ENCODE data around the gene STUM. TPM values are rescaled to one million over a fixed set of nuclear protein-coding genes. Genes with fewer than 3 reads are reported as not detected.

Gene STUM
- polyA plus RNA-seq, 1 donor (not counting 4 experiments of a cell fraction or from before 2014, with no cell fraction given), result 0.01 TPM

- H3K4me3 ChIP-seq (ENCODE audit: control insufficient read depth in 2 of 3, extremely low read depth in 1 of 3, insufficient read depth in 2 of 3, low read depth in 1 of 3, low read length in 3 of 3), result no peak overlapping the region
- H3K27ac ChIP-seq (ENCODE audit: control insufficient read depth, insufficient read depth, low read length), result no peak overlapping the region
- FAIRE-seq (no peak), DNase-seq (ENCODE audit: low read depth, low spot score) (no peak)
- no peaks in the 10 kb centered on the region for H3K4me1 ChIP-seq (ENCODE audit: control insufficient read depth, extremely low read depth, insufficient read depth, low read length)
- no peaks in the 10 kb centered on the region for H4K20me1 ChIP-seq (ENCODE audit: control insufficient read depth, extremely low read depth, insufficient read depth, low read length)
- H3K36me3 ChIP-seq (ENCODE audit: control insufficient read depth in 2 of 2, extremely low read depth in 1 of 2, insufficient read depth in 2 of 2, low read length in 2 of 2), result no peaks in the 10 kb centered on the region
- no peak overlapping the region for H3K4me2 ChIP-seq (ENCODE audit: control insufficient read depth, extremely low read depth, insufficient read depth, low read depth, low read length)
- TF ChIP-seq CTCF (optimal IDR thresholded peaks at IDR 0.05 in 1 of 3, IDR thresholded peaks at IDR 0.05 in 1 of 3, conservative IDR thresholded peaks at IDR 0.05 in 1 of 3; ENCODE audit: extremely low read depth in 1 of 3, insufficient read depth in 2 of 3, low read length in 3 of 3) (no peak), EZH2 (IDR thresholded peaks at IDR 0.05; ENCODE audit: low read length) (no peak)
- H3K79me2 ChIP-seq (ENCODE audit: control insufficient read depth, insufficient read depth, low read length), result no peaks in the 10 kb centered on the region
- peaks cover 19% of the 10 kb centered on the region for H3K27me3 ChIP-seq (ENCODE audit: control insufficient read depth, extremely low read depth, insufficient read depth, low read length)
- H3K9me3 ChIP-seq (ENCODE audit: control insufficient read depth, low read depth, low read length), result no peaks in the 10 kb centered on the region
- H3K9me1 ChIP-seq (ENCODE audit: control insufficient read depth, extremely low read depth, insufficient read depth, low read length), result no peaks in the 10 kb centered on the region
- H2AFZ ChIP-seq (ENCODE audit: control insufficient read depth, low read length), result no peak overlapping the region
- no peak overlapping the region for H3K9ac ChIP-seq (ENCODE audit: control insufficient read depth, extremely low read depth, insufficient read depth, low read length)
- dilution Hi-C loops (cut with MboI; ENCODE audit: extremely low pct_ligation_motif_present, low sequenced_read_pairs), result no loop called here
These were observed 27.8 kb upstream of the STUM start for GRCh38 chr1:226520640-226521355.

- no peaks in the 10 kb centered on the region for H3K9me1 ChIP-seq (ENCODE audit: control insufficient read depth, extremely low read depth, insufficient read depth, low read length)
- H3K4me1 ChIP-seq (ENCODE audit: control insufficient read depth, extremely low read depth, insufficient read depth, low read length), result no peaks in the 10 kb centered on the region
- dilution Hi-C loops (cut with MboI; ENCODE audit: extremely low pct_ligation_motif_present, low sequenced_read_pairs), result no loop called here
- DNase-seq (ENCODE audit: low read depth, low spot score) (no peak), FAIRE-seq (no peak)
- H3K9ac ChIP-seq (ENCODE audit: control insufficient read depth, extremely low read depth, insufficient read depth, low read length), result no peak overlapping the region
- no peaks in the 10 kb centered on the region for H3K79me2 ChIP-seq (ENCODE audit: control insufficient read depth, insufficient read depth, low read length)
- no peaks in the 10 kb centered on the region for H3K9me3 ChIP-seq (ENCODE audit: control insufficient read depth, low read depth, low read length)
- no peak for TF ChIP-seq EZH2 (IDR thresholded peaks at IDR 0.05; ENCODE audit: low read length)
- TF ChIP-seq CTCF (optimal IDR thresholded peaks at IDR 0.05 in 1 of 3, IDR thresholded peaks at IDR 0.05 in 1 of 3, conservative IDR thresholded peaks at IDR 0.05 in 1 of 3; ENCODE audit: extremely low read depth in 1 of 3, insufficient read depth in 2 of 3, low read length in 3 of 3), result no peak
- H3K4me3 ChIP-seq (ENCODE audit: control insufficient read depth in 2 of 3, extremely low read depth in 1 of 3, insufficient read depth in 2 of 3, low read depth in 1 of 3, low read length in 3 of 3), result no peak overlapping the region
- no peak overlapping the region for H2AFZ ChIP-seq (ENCODE audit: control insufficient read depth, low read length)
- H3K27ac ChIP-seq (ENCODE audit: control insufficient read depth, insufficient read depth, low read length), result no peak overlapping the region
- H3K4me2 ChIP-seq (ENCODE audit: control insufficient read depth, extremely low read depth, insufficient read depth, low read depth, low read length), result no peak overlapping the region
- no peaks in the 10 kb centered on the region for H3K36me3 ChIP-seq (ENCODE audit: control insufficient read depth in 2 of 2, extremely low read depth in 1 of 2, insufficient read depth in 2 of 2, low read length in 2 of 2)
- H3K27me3 ChIP-seq (ENCODE audit: control insufficient read depth, extremely low read depth, insufficient read depth, low read length), result peaks cover 19% of the 10 kb centered on the region
- H4K20me1 ChIP-seq (ENCODE audit: control insufficient read depth, extremely low read depth, insufficient read depth, low read length), result no peaks in the 10 kb centered on the region
These were observed 24.7 kb upstream of the STUM start for GRCh38 chr1:226523646-226524406.

Measured in keratinocyte (primary cell).